OCI-LY3 (cell line): ENCODE data around the gene MALAT1.
"Not testable (repeated sequence)": the region's sequence is repeated elsewhere in the genome, so short reads cannot be mapped to it uniquely, and the experiment has no call there.

Experiments used
- H2AFZ ChIP-seq: fragments of 200-600, 300-600 bp; shearing (Covaris generic); 2 replicates; pipeline ENCODE4 v1.6.0; 2014; ENCODE audit warnings: antibody characterized with exemption, low read depth, low read length
- H3K27ac ChIP-seq: fragments of 200-600, 300-600 bp; sonication (generic); 2 replicates; pipeline ENCODE4 v1.5.1; 2014; ENCODE audit warnings: mild to moderate bottlenecking, low read length, moderate library complexity, mixed read lengths
- H3K27me3 ChIP-seq: fragments of 200-600, 300-600 bp; sonication (generic); 2 replicates; pipeline ENCODE4 v1.6.1; 2014; ENCODE audit warnings: low read depth, low read length, mixed read lengths
- H3K36me3 ChIP-seq: fragments of 200-600, 300-600 bp; sonication (generic); replicated peaks from 2 replicates; pipeline ENCODE3; 2014; ENCODE audit warnings: low read depth, low read length, mixed read lengths
- H3K4me1 ChIP-seq: fragments of 300-600, 200-600 bp; sonication (generic); 2 replicates; pipeline ENCODE4 v1.6.1; 2014; ENCODE audit warnings: low read length, mixed read lengths
- H3K4me2 ChIP-seq: fragments of 200-600, 300-600 bp; sonication (generic); 2 replicates; pipeline ENCODE4 v1.6.1; 2014; ENCODE audit warnings: low read length, mixed read lengths
- H3K4me3 ChIP-seq: fragments of 300-600, 200-600 bp; sonication (generic); 2 replicates; pipeline ENCODE4 v1.5.1; 2014; ENCODE audit warnings: antibody characterized with exemption, mild to moderate bottlenecking, low read length, moderate library complexity
- H3K79me2 ChIP-seq: fragments of 300-600, 200-600 bp; shearing (Covaris generic); 2 replicates; pipeline ENCODE4 v1.6.1; 2014; ENCODE audit warnings: mild to moderate bottlenecking, low read length, mixed read lengths
- H3K9ac ChIP-seq: fragments of 300-600, 200-600 bp; shearing (Covaris generic); 2 replicates; pipeline ENCODE4 v1.6.0; 2014; ENCODE audit warnings: mild to moderate bottlenecking, low read length, moderate library complexity
- H3K9me3 ChIP-seq: fragments of 200-600, 300-600 bp; shearing (Covaris generic); 2 replicates; pipeline ENCODE4 v1.6.1; 2014; ENCODE audit warnings: low read length, mixed read lengths; ENCODE audit not compliant: insufficient read depth
- H4K20me1 ChIP-seq: fragments of 200-600, 300-600 bp; sonication (generic); 2 replicates; pipeline ENCODE4 v1.6.1; 2016; ENCODE audit warnings: low read length, mixed read lengths; ENCODE audit not compliant: insufficient read depth
- EZH2phosphoT487 ChIP-seq: fragments of 200-600 bp; shearing (Covaris generic); IDR thresholded peaks from 2 replicates; pipeline ENCODE4 v1.6.1; 2018; ENCODE audit warnings: antibody characterized with exemption, mixed run types, low read depth
- TF ChIP-seq, protein P1 (sequence below): fragments of 200-600, 300-600 bp; sonication (generic); IDR thresholded peaks from 2 replicates; pipeline ENCODE4 v1.5.1; 2014; ENCODE audit warnings: antibody characterized with exemption, low read length, low read depth

Gene MALAT1

DNA sequence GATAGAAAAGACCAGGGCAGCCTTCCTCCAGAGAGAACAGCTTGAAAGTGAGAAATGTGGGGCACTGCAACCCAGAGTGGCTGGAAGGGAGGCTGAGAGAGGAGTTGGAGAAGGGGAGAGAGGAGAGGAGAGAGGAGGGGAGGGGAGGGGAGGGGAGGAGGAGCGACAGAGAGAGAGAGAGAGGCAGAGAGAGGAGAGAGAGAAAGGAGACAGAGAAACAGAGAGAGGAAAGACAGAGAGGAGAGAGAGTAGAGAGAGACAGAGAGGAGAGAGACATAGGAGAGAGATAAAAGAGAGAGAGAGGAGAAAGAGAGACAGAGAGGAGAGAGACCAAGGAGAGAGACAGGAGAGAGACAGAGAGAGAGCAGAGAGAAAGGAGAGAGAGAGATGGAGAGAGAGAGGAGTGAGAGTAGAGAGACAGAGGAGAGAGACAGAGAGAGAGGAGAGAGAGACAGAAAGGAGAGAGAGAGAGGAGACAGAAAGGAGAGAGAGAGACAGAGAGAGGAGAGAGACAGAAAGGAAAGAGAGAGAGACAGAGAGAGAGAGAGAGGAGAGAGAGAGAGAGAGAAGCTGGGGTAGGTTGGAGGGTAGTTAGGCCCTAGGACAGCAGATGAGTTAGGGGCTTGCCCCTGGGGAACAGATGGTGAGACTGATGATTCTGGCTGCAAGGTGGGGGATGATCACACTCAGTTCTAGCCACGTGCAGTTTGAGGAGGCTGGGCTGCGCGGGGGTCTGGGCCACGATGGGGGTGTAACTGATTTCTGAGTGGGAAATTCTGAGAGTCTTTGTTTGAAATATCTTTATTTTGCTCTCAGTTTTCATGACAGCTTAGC, 17.5 kb downstream of the MALAT1 start:
- Histone ChIP-seq H3K36me3 (no peaks in the 10 kb centered on the region), H3K9ac (no peak overlapping the region), H3K9me3 (no peaks in the 10 kb centered on the region), H3K4me2 (no peak overlapping the region), H3K79me2 (no peaks in the 10 kb centered on the region), H3K27ac (no peak overlapping the region), H3K27me3 (peaks cover 4% of the 10 kb centered on the region; the same call in 1 of the 2 replicates), H4K20me1 (no peaks in the 10 kb centered on the region), H2AFZ (no peak overlapping the region), H3K4me3 (no peak overlapping the region), H3K4me1 (no peaks in the 10 kb centered on the region)
- no peak for TF ChIP-seq EZH2phosphoT487
- TF ChIP-seq, protein P1, sequence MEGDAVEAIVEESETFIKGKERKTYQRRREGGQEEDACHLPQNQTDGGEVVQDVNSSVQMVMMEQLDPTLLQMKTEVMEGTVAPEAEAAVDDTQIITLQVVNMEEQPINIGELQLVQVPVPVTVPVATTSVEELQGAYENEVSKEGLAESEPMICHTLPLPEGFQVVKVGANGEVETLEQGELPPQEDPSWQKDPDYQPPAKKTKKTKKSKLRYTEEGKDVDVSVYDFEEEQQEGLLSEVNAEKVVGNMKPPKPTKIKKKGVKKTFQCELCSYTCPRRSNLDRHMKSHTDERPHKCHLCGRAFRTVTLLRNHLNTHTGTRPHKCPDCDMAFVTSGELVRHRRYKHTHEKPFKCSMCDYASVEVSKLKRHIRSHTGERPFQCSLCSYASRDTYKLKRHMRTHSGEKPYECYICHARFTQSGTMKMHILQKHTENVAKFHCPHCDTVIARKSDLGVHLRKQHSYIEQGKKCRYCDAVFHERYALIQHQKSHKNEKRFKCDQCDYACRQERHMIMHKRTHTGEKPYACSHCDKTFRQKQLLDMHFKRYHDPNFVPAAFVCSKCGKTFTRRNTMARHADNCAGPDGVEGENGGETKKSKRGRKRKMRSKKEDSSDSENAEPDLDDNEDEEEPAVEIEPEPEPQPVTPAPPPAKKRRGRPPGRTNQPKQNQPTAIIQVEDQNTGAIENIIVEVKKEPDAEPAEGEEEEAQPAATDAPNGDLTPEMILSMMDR, result no peak

DNA sequence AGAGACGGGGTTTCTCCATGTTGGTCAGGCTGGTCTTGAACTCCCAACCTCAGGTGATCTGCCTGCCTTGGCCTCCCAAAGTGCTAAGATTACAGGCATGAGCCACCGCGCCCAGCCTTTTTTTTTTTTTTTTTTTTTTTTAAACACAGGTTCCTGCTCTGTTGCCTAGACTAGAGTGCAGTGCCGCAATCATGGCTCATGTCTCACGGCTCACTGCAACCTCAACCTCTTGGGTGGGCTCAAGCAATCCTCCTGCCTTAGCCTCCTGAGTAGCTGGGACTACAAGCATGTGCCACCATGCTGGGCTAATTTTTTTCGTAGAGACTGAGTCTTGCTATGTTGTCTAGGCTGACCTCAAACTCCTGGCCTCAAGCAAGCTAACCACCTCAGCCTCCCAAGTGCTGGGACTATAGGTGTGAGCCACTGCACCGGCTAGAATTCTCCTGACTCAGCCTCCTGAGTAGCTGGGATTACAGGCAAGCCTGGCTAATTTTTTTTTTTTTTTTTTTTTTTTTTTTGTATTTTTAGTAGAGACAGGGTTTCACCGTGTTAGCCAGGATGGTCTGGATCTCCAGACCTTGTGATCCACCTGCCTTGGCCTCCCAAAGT, 20.2 kb downstream of the MALAT1 start:
- not testable (repeated sequence) for H3K9me3 ChIP-seq, H3K27me3 ChIP-seq, H3K9ac ChIP-seq, H4K20me1 ChIP-seq, H3K79me2 ChIP-seq, H3K27ac ChIP-seq, H3K36me3 ChIP-seq, H2AFZ ChIP-seq, H3K4me3 ChIP-seq, H3K4me2 ChIP-seq
- peaks cover 22% of the 10 kb centered on the region for H3K4me1 ChIP-seq

DNA sequence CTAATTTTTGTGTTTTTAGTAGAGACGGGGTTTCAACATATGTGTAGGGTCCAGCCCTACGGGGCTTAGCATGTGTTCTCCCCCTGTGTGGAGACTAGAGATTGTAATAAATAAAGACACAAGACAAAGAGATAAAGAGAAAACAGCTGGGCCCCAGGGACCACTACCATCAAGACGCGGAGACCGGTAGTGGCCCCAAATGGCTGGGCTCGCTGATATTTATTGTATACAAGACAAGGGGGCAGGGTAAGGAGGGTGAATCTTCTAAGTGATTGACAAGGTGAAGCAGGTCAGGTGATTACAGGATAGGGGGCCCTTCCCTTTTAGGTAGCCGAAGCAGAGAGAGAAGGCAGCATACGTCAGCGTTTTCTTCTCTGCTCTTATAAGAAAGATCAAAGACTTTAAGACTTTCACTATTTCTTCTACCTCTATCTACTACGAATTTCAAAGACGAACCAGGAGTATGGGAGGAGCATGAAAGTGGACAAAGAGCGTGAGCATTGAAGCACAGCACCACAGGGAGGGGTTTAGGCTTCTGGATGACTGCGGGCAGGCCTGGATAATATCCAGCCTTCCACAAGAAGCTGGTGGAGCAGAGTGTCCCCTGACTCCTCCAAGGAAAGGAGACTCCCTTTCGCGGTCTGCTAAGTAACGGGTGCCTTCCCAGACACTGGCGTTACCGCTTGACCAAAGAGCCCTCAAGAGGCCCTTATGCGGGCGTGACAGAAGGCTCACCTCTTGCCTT, 23.1 kb downstream of the MALAT1 start:
- H3K9me3 ChIP-seq, H4K20me1 ChIP-seq, H3K9ac ChIP-seq, H3K27ac ChIP-seq, H3K4me3 ChIP-seq, H3K36me3 ChIP-seq, H3K27me3 ChIP-seq, H2AFZ ChIP-seq: not testable (repeated sequence)
- peaks cover 37% of the 10 kb centered on the region for H3K4me1 ChIP-seq
- H3K4me2 ChIP-seq, result peak overlapping the region; percentile 88
- peaks cover 15% of the 10 kb centered on the region for H3K79me2 ChIP-seq

DNA sequence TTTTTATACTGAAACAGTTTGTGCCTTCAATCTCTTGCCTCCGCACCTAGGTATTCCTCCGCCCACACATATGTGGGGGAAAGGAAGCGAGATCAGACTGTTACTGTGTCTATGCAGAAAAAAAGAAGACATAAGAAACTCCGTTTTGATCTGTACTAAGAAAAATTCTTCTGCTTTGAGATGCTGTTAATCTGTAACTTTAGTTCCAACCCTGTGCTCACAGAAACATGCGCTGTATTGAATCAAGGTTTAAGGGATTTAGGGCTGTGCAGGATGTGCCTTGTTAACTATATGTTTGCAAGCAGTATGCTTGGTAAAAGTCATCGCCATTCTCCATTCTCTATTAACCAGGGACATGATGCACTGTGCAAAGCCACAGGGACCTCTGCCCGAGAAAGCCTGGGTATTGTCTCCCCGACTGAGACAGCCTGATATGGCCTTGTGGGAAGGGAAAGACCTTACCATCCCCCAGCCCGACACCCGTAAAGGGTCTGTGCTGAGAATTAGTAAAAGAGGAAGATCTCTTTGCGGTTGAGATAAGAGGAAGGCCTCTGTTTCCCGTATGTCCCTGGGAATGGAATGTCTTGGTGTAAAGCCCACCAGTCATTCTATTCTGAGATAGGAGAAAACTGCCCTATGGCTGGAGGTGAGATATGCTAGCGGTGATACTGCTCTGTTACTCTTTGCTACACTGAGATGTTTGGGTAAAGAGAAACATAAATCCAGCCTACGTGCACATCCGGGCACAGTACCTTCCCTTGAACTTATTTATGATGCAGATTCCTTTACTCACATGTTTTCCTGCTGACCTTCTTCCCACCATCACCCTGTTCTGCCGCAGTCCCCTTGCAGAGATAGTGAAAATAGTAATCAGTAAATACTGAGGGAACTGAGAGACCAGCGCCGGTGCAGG, 24.1 kb downstream of the MALAT1 start:
- not testable (repeated sequence) for H4K20me1 ChIP-seq, H3K9me3 ChIP-seq, H2AFZ ChIP-seq, H3K27me3 ChIP-seq
- Histone ChIP-seq H3K27ac (peak overlapping the region; percentile 55; the same call in 1 of the 2 replicates), H3K4me3 (peak overlapping the region; percentile 71), H3K4me1 (peaks cover 37% of the 10 kb centered on the region), H3K79me2 (peaks cover 15% of the 10 kb centered on the region), H3K9ac (peak overlapping the region; percentile 39; the same call in 1 of the 2 replicates), H3K4me2 (peak overlapping the region; percentile 88), H3K36me3 (peaks cover 16% of the 10 kb centered on the region)

DNA sequence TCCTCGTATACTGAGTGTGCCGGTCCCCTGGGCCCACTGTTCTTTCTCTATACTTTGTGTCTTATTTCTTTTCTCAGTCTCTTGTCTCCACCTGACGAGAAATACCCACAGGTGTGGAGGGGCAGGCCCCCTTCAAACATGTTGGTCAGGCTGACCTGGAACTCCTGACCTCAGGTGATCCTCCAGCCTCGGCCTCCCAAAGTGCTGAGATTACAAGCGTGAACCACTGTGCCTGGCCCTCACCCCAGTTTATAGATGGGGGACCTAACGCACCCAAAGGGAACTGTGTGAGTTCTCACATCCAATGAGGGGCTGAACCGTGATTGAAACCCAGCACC, 24.8 kb downstream of the MALAT1 start:
- not testable (repeated sequence) for H3K27me3 ChIP-seq, H2AFZ ChIP-seq, H4K20me1 ChIP-seq, H3K9me3 ChIP-seq
- peak overlapping the region; percentile 55 for H3K27ac ChIP-seq
- peak overlapping the region; percentile 88 for H3K4me2 ChIP-seq
- H3K4me3 ChIP-seq, result peak overlapping the region; percentile 71
- H3K79me2 ChIP-seq, result peaks cover 15% of the 10 kb centered on the region
- H3K4me1 ChIP-seq, result peaks cover 37% of the 10 kb centered on the region
- peak overlapping the region; percentile 39; the same call in 1 of the 2 replicates for H3K9ac ChIP-seq
- peaks cover 16% of the 10 kb centered on the region for H3K36me3 ChIP-seq
